Right lobe of liver (tissue), 4 donors: ENCODE measurements around the gene BEAN1.
"Not testable (repeated sequence)": the region's sequence is repeated elsewhere in the genome, so short reads cannot be mapped to it uniquely, and the experiment has no call there.

Experiments
- CTCF ChIP-seq, 4 donors: fragments of 200-600 bp in 3 of 4; fragments of 450-650 bp in 1 of 4; IDR thresholded peaks; one replicate each; pipeline versions ENCODE4 v1.5.1 to v1.8.0; 2016 to 2022; ENCODE audit warnings: antibody characterized with exemption in 4 of 4, mild to moderate bottlenecking in 2 of 4
- POLR2A ChIP-seq: fragments of 450-650 bp; IDR thresholded peaks from one replicate; pipeline ENCODE4 v1.6.1; 2017; ENCODE audit warnings: antibody characterized with exemption, mild to moderate bottlenecking
- donor health status: DM: no; HTN: no; CAD: no.
- donor health status: DM: no; HTN: no; CAD: no.
- donor health status: DM: no; HTN: yes; CAD: no.

- not testable (repeated sequence) for TF ChIP-seq CTCF (IDR thresholded peaks at IDR 0.05); POLR2A
Measured at GRCh38 chr16:66514391-66514790, 87.3 kb downstream of the BEAN1 start.
